GM19455 (cell line): Measurements from ENCODE around the gene DHX32.

ENCODE experiments used
- ATAC-seq: cut with Tn5 transposase; IDR thresholded peaks from one replicate; pipeline ENCODE4 v1.9.1; 2021; ENCODE audit not compliant: unreplicated experiment

DHX32 gene

GRCh38 chr10:125850766-125851731 is 30.0 kb downstream of the DHX32 start:
- ATAC-seq = no peak

- no peak for ATAC-seq
Observed at GRCh38 chr10:125849448-125849847, 31.6 kb downstream of the DHX32 start.

- no peak for ATAC-seq
Observed at GRCh38 chr10:125848857-125849256, 32.2 kb downstream of the DHX32 start.

GRCh38 chr10:125848371-125848770 is 32.7 kb downstream of the DHX32 start:
- ATAC-seq = no peak

- no peak for ATAC-seq
Observed at GRCh38 chr10:125846894-125847293, 34.2 kb downstream of the DHX32 start.

GRCh38 chr10:125845617-125846016 is 35.5 kb downstream of the DHX32 start:
- ATAC-seq = no peak

- no peak for ATAC-seq
Observed at GRCh38 chr10:125844751-125845221, 36.3 kb downstream of the DHX32 start.

- ATAC-seq = no peak
Observed at GRCh38 chr10:125843603-125844329, 37.3 kb downstream of the DHX32 start.

GRCh38 chr10:125840955-125841354 is 40.1 kb downstream of the DHX32 start:
- no peak for ATAC-seq

- no peak for ATAC-seq
Observed at GRCh38 chr10:125840406-125840805, 40.7 kb downstream of the DHX32 start.

GRCh38 chr10:125838802-125839575 is 42.1 kb downstream of the DHX32 start:
- no peak for ATAC-seq

- no peak for ATAC-seq
Observed at GRCh38 chr10:125836746-125837145, 44.3 kb downstream of the DHX32 start.

GRCh38 chr10:125828311-125828710 is 52.8 kb downstream of the DHX32 start:
- no peak for ATAC-seq

- no peak for ATAC-seq
Observed at GRCh38 chr10:125827133-125827532, 54.0 kb downstream of the DHX32 start.

GRCh38 chr10:125824736-125825135 is 56.4 kb downstream of the DHX32 start:
- no peak for ATAC-seq

GRCh38 chr10:125823663-125824251 is 57.3 kb downstream of the DHX32 start:
- no peak for ATAC-seq

GRCh38 chr10:125822878-125823662 is 58.0 kb downstream of the DHX32 start, which contains the start of the genes BCCIP and UROS:
Gene BCCIP, plus strand, starts transcription at chr10:125823546. Its CDS starts 12 bp downstream, at chr10:125823558.
Gene UROS, minus strand, starts transcription at chr10:125823258. Its CDS starts 6,759 bp downstream, at chr10:125816499.
- peak; percentile 79 for ATAC-seq

- ATAC-seq = peak; percentile 36
Observed at GRCh38 chr10:125820701-125821100, 60.4 kb downstream of the DHX32 start.

- no peak for ATAC-seq
Observed at GRCh38 chr10:125817337-125817946, 63.6 kb downstream of the DHX32 start.
